HL-60 (cell line): ENCODE measurements around the gene MED9.
"Not testable (repeated sequence)": the region's sequence is repeated elsewhere in the genome, so short reads cannot be mapped to it uniquely, and the experiment has no call there.

ENCODE experiments used
- DNase-seq, 2 experiments: peaks; one replicate each; pipeline ENCODE4 v3.0.0-alpha.2; 2010 to 2020; ENCODE audit warnings: low read depth in 1 of 2, low spot score in 1 of 2
- H3K27ac ChIP-seq: fragments of 250-450 bp; sonication (Bioruptor Pico); replicated peaks from 2 replicates; pipeline ENCODE4 v1.5.1; 2020; ENCODE audit warnings: mild to moderate bottlenecking, moderate library complexity
- H3K27me3 ChIP-seq: fragments of 250-450 bp; sonication (Bioruptor Pico); 2 replicates; pipeline ENCODE4 v1.5.1; 2021; ENCODE audit warnings: mild to moderate bottlenecking, moderate library complexity; ENCODE audit not compliant: insufficient read depth, poor library complexity, severe bottlenecking
- H3K4me3 ChIP-seq: replicated peaks from 2 replicates; pipeline ENCODE4 v1.5.1; 2011; ENCODE audit warnings: mild to moderate bottlenecking, control low read depth, low read length; ENCODE audit not compliant: insufficient read depth
- CTCF ChIP-seq: IDR thresholded peaks from one replicate; pipeline ENCODE4 v1.5.1; 2011; ENCODE audit warnings: low read length, control low read depth, inconsistent platforms; ENCODE audit not compliant: insufficient read depth
- GABPA ChIP-seq: IDR thresholded peaks from 2 replicates; pipeline ENCODE4 v1.6.1; 2012; ENCODE audit warnings: low read depth
- POLR2AphosphoS5 ChIP-seq: IDR thresholded peaks from 2 replicates; pipeline ENCODE4 v1.6.1; 2012; ENCODE audit warnings: low read depth
- REST ChIP-seq: IDR thresholded peaks from 2 replicates; pipeline ENCODE4 v1.6.1; 2012; ENCODE audit warnings: low read depth; ENCODE audit not compliant: insufficient replicate concordance
- SPI1 ChIP-seq: IDR thresholded peaks from 2 replicates; pipeline ENCODE4 v1.6.1; 2012; ENCODE audit warnings: low read depth, mild to moderate bottlenecking, borderline replicate concordance

The MED9 gene

GRCh38 chr17:17484451-17484899 is 7.7 kb downstream of the MED9 start:
- H3K27me3 ChIP-seq, result no peaks in the 10 kb centered on the region
- TF ChIP-seq CTCF, result no peak
- no peak for TF ChIP-seq SPI1
- no peak for TF ChIP-seq POLR2AphosphoS5
- no peak for TF ChIP-seq GABPA
- no peak for TF ChIP-seq REST
- H3K4me3 ChIP-seq, result no peak overlapping the region
- no peak for DNase-seq
- H3K27ac ChIP-seq, result no peak overlapping the region

GRCh38 chr17:17485420-17485819 is 8.6 kb downstream of the MED9 start:
- DNase-seq, result no peak
- no peak overlapping the region for H3K4me3 ChIP-seq
- H3K27ac ChIP-seq, result no peak overlapping the region
- no peaks in the 10 kb centered on the region for H3K27me3 ChIP-seq
- TF ChIP-seq CTCF (no peak), SPI1 (no peak), POLR2AphosphoS5 (no peak), GABPA (no peak), REST (no peak)

- DNase-seq, H3K27me3 ChIP-seq, H3K27ac ChIP-seq, H3K4me3 ChIP-seq: not testable (repeated sequence)
Observed at GRCh38 chr17:17486416-17486815, 9.6 kb downstream of the MED9 start.

- no peak for DNase-seq
- no peaks in the 10 kb centered on the region for H3K27me3 ChIP-seq
- TF ChIP-seq POLR2AphosphoS5 (no peak), GABPA (no peak), CTCF (no peak), REST (no peak), SPI1 (no peak)
- H3K4me3 ChIP-seq, result no peak overlapping the region
- no peak overlapping the region for H3K27ac ChIP-seq
Observed at GRCh38 chr17:17487998-17488397, 11.2 kb downstream of the MED9 start.
